Measurements from ENCODE around the gene NOS3. TPM values are rescaled to one million over a fixed set of nuclear protein-coding genes. Genes with fewer than 3 reads are reported as not detected.

NOS3 gene
- total and polyA plus RNA-seq, 9 of the 15 experiments (the other 6 are each of a cell fraction or from before 2014, with no cell fraction given) = 1.1 to 121 (median 23.6) TPM

GRCh38 chr7:151016505-151016904, 25.7 kb downstream of the NOS3 start:
- no peak for DNase-seq (ENCODE audit: extremely low read depth in 1 of 4, low spot score in 3 of 4)
- BruUV-seq (replicated peaks) = no TSS peak

More at GRCh38 chr7:151016505-151016904, 25.7 kb downstream of the NOS3 start:
- no peak overlapping the region for H2AFZ ChIP-seq (ENCODE audit: low read depth, low read length)
- H3K4me2 ChIP-seq (ENCODE audit: insufficient read depth, low read length) = no peak overlapping the region
- peak overlapping the region in 1 of 2 experiments; percentile 93; a peak in 1 of 4 replicates for H3K9ac ChIP-seq (ENCODE audit: insufficient read depth in 1 of 2, low read depth in 2 of 2, low read length in 2 of 2)
- WGBS (ENCODE audit: insufficient coverage, low coverage, missing lambda C conversion rate) = 74% methylated on average over 7 of the region's 8 CpGs
- no peaks in the 10 kb centered on the region for H3K9me3 ChIP-seq (replicated peaks; ENCODE audit: control insufficient read depth, insufficient read depth, low read depth, low read length)
- intact Hi-C loops (cut with micrococcal nuclease) = loop anchor here (10.0 kb wide), 1 partner anchor 158 kb away; no protein-coding TSS in a partner anchor
- in situ Hi-C loops (cut with MboI) = no loop called here
- no peak overlapping the region for H3K27ac ChIP-seq (ENCODE audit: extremely low read depth, low read depth, low read length)
- ATAC-seq (no peak), FAIRE-seq (no peak)
- CTCF ChIA-PET (ENCODE audit: low intra/inter-chr PET ratio) = interaction anchor here (1.3 kb wide), 1 partner anchor 53 kb away, joined by 6 read pairs; no protein-coding TSS in a partner anchor
- POLR2A ChIA-PET = interaction anchor here (1.0 to 4.8 kb wide), 4 partner anchors 9 to 71 kb away, joined by 3 to 33 read pairs (median 6); partner anchors contain the start of gene ABCB8
- peaks cover 33 to 81% of the 10 kb centered on the region in 2 experiments for H3K4me1 ChIP-seq (replicated peaks in 1 of 2; ENCODE audit: control insufficient read depth in 2 of 2, insufficient read depth in 2 of 2, low read length in 2 of 2)
- no peaks in the 10 kb centered on the region; a peak in 1 of 5 replicates for H3K27me3 ChIP-seq (ENCODE audit: control insufficient read depth in 2 of 2, insufficient read depth in 2 of 2, low read length in 2 of 2)
- H4K20me1 ChIP-seq (replicated peaks; ENCODE audit: control insufficient read depth, insufficient read depth, low read length) = no peaks in the 10 kb centered on the region
- peaks cover 17% of the 10 kb centered on the region for H3K79me2 ChIP-seq (ENCODE audit: control insufficient read depth, insufficient read depth, low read length)
- TF ChIP-seq TSC22D4 (tag; IDR thresholded peaks at IDR 0.05) (no peak), POLR2A (conservative IDR thresholded peaks at IDR 0.05) (peak; percentile 62; the same call in 1 of the 2 replicates), ZNF23 (CRISPR knock-in tag; IDR thresholded peaks at IDR 0.05) (no peak), RBFOX2 (IDR thresholded peaks at IDR 0.05; ENCODE audit: low read depth, low read length) (peak; percentile 43; the same call in 1 of the 2 replicates), MTA2 (IDR thresholded peaks at IDR 0.05; ENCODE audit: low read depth) (no peak), ATF7 (IDR thresholded peaks at IDR 0.05) (no peak), SUPT5H (IDR thresholded peaks at IDR 0.05) (peak; percentile 44; the same call in 1 of the 2 replicates)
- TF ChIP-seq, protein P1, sequence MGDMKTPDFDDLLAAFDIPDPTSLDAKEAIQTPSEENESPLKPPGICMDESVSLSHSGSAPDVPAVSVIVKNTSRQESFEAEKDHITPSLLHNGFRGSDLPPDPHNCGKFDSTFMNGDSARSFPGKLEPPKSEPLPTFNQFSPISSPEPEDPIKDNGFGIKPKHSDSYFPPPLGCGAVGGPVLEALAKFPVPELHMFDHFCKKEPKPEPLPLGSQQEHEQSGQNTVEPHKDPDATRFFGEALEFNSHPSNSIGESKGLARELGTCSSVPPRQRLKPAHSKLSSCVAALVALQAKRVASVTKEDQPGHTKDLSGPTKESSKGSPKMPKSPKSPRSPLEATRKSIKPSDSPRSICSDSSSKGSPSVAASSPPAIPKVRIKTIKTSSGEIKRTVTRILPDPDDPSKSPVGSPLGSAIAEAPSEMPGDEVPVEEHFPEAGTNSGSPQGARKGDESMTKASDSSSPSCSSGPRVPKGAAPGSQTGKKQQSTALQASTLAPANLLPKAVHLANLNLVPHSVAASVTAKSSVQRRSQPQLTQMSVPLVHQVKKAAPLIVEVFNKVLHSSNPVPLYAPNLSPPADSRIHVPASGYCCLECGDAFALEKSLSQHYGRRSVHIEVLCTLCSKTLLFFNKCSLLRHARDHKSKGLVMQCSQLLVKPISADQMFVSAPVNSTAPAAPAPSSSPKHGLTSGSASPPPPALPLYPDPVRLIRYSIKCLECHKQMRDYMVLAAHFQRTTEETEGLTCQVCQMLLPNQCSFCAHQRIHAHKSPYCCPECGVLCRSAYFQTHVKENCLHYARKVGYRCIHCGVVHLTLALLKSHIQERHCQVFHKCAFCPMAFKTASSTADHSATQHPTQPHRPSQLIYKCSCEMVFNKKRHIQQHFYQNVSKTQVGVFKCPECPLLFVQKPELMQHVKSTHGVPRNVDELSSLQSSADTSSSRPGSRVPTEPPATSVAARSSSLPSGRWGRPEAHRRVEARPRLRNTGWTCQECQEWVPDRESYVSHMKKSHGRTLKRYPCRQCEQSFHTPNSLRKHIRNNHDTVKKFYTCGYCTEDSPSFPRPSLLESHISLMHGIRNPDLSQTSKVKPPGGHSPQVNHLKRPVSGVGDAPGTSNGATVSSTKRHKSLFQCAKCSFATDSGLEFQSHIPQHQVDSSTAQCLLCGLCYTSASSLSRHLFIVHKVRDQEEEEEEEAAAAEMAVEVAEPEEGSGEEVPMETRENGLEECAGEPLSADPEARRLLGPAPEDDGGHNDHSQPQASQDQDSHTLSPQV (IDR thresholded peaks at IDR 0.05) = no peak
- TF ChIP-seq, protein P2, sequence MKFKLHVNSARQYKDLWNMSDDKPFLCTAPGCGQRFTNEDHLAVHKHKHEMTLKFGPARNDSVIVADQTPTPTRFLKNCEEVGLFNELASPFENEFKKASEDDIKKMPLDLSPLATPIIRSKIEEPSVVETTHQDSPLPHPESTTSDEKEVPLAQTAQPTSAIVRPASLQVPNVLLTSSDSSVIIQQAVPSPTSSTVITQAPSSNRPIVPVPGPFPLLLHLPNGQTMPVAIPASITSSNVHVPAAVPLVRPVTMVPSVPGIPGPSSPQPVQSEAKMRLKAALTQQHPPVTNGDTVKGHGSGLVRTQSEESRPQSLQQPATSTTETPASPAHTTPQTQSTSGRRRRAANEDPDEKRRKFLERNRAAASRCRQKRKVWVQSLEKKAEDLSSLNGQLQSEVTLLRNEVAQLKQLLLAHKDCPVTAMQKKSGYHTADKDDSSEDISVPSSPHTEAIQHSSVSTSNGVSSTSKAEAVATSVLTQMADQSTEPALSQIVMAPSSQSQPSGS (CRISPR knock-in tag; IDR thresholded peaks at IDR 0.05) = no peak
- H3K36me3 ChIP-seq (ENCODE audit: control insufficient read depth, insufficient read depth, low read length) = peaks cover 40% of the 10 kb centered on the region; the same call in 2 of the 3 replicates
- H3K4me3 ChIP-seq = no peak overlapping the region
- no peaks in the 10 kb centered on the region for H3K9me1 ChIP-seq (ENCODE audit: control insufficient read depth, insufficient read depth, low read length)

Data from K562 (cell line).